ENCODE measurements around the gene KIF26B.

Gene KIF26B

GRCh38 chr1:245648749-245649522 lies 494.2 kb downstream of the KIF26B start:
- no peak overlapping the region for H3K4me3 ChIP-seq (replicated peaks in 1 of 2; ENCODE audit: low read depth in 2 of 2, low read length in 2 of 2)
- no peak for DNase-seq (ENCODE audit: low read depth in 2 of 2)
- no peak for TF ChIP-seq CTCF (IDR thresholded peaks at IDR 0.05; ENCODE audit: low read depth, low read length)

- no peak for DNase-seq (ENCODE audit: low read depth in 2 of 2)
- no peak for TF ChIP-seq CTCF (IDR thresholded peaks at IDR 0.05; ENCODE audit: low read depth, low read length)
- no peak overlapping the region for H3K4me3 ChIP-seq (replicated peaks in 1 of 2; ENCODE audit: low read depth in 2 of 2, low read length in 2 of 2)
These were observed 494.9 kb downstream of the KIF26B start for GRCh38 chr1:245649666-245650065.

DNA sequence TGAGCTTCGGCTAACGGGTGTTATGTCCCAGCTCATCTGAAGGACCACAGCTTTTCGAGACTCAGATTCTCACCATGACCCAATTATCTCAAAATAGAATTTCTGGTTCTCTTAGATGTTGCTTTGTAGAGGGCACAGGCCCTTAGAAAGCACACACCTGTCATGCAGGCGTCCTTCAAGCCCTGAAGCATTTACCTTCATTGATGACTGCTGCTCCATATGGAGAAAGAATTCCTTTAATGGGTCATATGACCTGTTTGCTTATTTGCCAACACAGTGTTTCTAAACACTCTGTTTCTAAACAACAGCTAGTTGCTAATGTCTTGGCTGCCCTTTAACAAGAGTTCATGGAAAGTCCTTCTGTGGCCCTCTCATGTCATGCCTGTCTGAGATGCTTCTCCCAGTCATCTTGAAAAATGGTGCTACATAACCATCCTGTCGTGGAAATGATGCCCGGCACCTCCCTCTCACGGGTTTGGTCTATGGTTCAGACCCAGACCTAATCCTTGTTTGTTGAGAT lies 495.7 kb downstream of the KIF26B start:
- H3K4me3 ChIP-seq (replicated peaks in 1 of 2; ENCODE audit: low read depth in 2 of 2, low read length in 2 of 2) = no peak overlapping the region
- no peak for DNase-seq (ENCODE audit: low read depth in 2 of 2)
- no peak for TF ChIP-seq CTCF (IDR thresholded peaks at IDR 0.05; ENCODE audit: low read depth, low read length)

DNA sequence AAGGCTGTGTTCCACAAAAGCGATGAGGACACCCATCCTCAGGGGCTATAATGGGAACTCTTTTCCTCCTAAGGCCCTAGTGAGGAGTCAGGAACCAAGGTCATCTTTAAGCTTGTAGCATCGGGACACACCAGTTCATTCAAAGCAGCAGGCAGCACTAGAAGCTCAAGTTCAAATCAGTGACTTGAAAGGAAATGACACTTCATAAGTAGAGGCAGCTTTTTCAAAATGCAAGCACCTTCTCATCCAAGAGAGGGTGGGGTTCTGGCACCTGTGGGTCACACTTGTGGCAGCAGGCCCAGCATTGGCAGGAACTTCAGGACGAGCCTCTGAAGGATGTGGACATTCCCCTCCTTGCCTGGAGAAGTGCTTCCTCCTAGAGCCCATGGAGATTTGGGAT lies 496.3 kb downstream of the KIF26B start:
- no peak for DNase-seq (ENCODE audit: low read depth in 2 of 2)
- no peak overlapping the region for H3K4me3 ChIP-seq (replicated peaks in 1 of 2; ENCODE audit: low read depth in 2 of 2, low read length in 2 of 2)
- no peak for TF ChIP-seq CTCF (IDR thresholded peaks at IDR 0.05; ENCODE audit: low read depth, low read length)

DNA sequence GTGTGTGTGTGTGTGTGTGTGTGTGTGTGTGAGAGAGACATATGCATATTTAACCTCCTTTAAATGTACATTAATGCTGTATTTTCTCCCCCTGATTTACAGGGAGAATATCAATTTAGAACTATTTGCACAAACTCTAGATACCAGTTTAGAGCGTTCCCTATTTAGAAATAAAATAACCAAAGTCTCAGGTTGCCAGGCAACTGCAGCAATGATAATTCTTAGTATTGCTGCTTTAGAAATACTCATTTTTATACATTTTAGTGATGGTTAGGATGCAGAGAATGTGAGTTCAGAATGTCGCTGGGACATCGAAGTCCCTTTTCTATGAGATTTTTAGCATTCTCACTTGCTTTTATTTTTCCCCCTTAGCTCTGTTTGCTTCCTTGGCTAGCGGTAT lies 497.3 kb downstream of the KIF26B start:
- no peak for TF ChIP-seq CTCF (IDR thresholded peaks at IDR 0.05; ENCODE audit: low read depth, low read length)
- no peak for DNase-seq (ENCODE audit: low read depth in 2 of 2)
- no peak overlapping the region for H3K4me3 ChIP-seq (replicated peaks in 1 of 2; ENCODE audit: low read depth in 2 of 2, low read length in 2 of 2)

GRCh38 chr1:245652660-245653427 lies 498.1 kb downstream of the KIF26B start:
- no peak for DNase-seq (ENCODE audit: low read depth in 2 of 2)
- no peak overlapping the region for H3K4me3 ChIP-seq (replicated peaks in 1 of 2; ENCODE audit: low read depth in 2 of 2, low read length in 2 of 2)

More at GRCh38 chr1:245652660-245653427, 498.1 kb downstream of the KIF26B start:
- TF ChIP-seq CTCF (IDR thresholded peaks at IDR 0.05; ENCODE audit: low read depth, low read length) = no peak
